HG03060 (cell line): ENCODE results near the gene ENTREP3.
"Not testable (repeated sequence)": the region's sequence is repeated elsewhere in the genome, so short reads cannot be mapped to it uniquely, and the experiment has no call there.

Source experiments
- ATAC-seq: cut with Tn5 transposase; IDR thresholded peaks from one replicate; pipeline ENCODE4 v1.9.1; 2021; ENCODE audit warnings: low read depth, moderate number of reproducible peaks; ENCODE audit not compliant: unreplicated experiment

The ENTREP3 gene

GRCh38 chr1:155253797-155254196 lies 1.5 kb downstream of the ENTREP3 start:
- no peak for ATAC-seq

GRCh38 chr1:155253208-155253607 lies 2.1 kb downstream of the ENTREP3 start:
- no peak for ATAC-seq

GRCh38 chr1:155251566-155251965 lies 3.7 kb downstream of the ENTREP3 start:
- no peak for ATAC-seq

- peak; percentile 74 for ATAC-seq
These were observed 4.4 kb downstream of the ENTREP3 start for GRCh38 chr1:155250633-155251449.

GRCh38 chr1:155250246-155250632 lies 5.0 kb downstream of the ENTREP3 start:
- ATAC-seq = peak; percentile 23

GRCh38 chr1:155247667-155248553 lies 7.4 kb downstream of the ENTREP3 start:
- no peak for ATAC-seq

GRCh38 chr1:155246796-155247195 lies 8.5 kb downstream of the ENTREP3 start:
- ATAC-seq = not testable (repeated sequence)

GRCh38 chr1:155245163-155245524 lies 10.1 kb downstream of the ENTREP3 start:
- no peak for ATAC-seq

- ATAC-seq = peak; percentile 82
These were observed 10.7 kb downstream of the ENTREP3 start for GRCh38 chr1:155244368-155245162.

- ATAC-seq = no peak
These were observed 12.4 kb downstream of the ENTREP3 start for GRCh38 chr1:155242805-155243358.

- ATAC-seq = no peak
These were observed 13.4 kb downstream of the ENTREP3 start for GRCh38 chr1:155241841-155242264.

GRCh38 chr1:155241069-155241679 lies 14.1 kb downstream of the ENTREP3 start:
- no peak for ATAC-seq

GRCh38 chr1:155236451-155236850 lies 18.8 kb downstream of the ENTREP3 start:
- no peak for ATAC-seq

- not testable (repeated sequence) for ATAC-seq
These were observed 19.9 kb downstream of the ENTREP3 start for GRCh38 chr1:155235375-155235774.

- ATAC-seq = not testable (repeated sequence)
These were observed 21.8 kb downstream of the ENTREP3 start for GRCh38 chr1:155233502-155233901.

GRCh38 chr1:155232001-155232978 lies 23.0 kb downstream of the ENTREP3 start:
- ATAC-seq = not testable (repeated sequence)

- not testable (repeated sequence) for ATAC-seq
These were observed 24.0 kb downstream of the ENTREP3 start for GRCh38 chr1:155231302-155231701.

GRCh38 chr1:155228096-155228427 lies 27.2 kb downstream of the ENTREP3 start:
- no peak for ATAC-seq
